B cell (primary cell): ENCODE measurements around the gene GASK1A. TPM values are rescaled to one million over a fixed set of nuclear protein-coding genes. Genes with fewer than 3 reads are reported as not detected.

Experiments
- ATAC-seq: fragments of 200-7000 bp; cut with Tn5 transposase; one replicate; pipeline ENCODE4 v1.10.0; 2021; ENCODE audit warnings: low read depth, mild to moderate bottlenecking, moderate number of reproducible peaks, moderate library complexity
- CTCF ChIA-PET: fragments of 350-600 bp; sonication (Branson Sonifier 250); formaldehyde crosslinking; loops from one replicate; lab custom pipeline; 2021; ENCODE audit warnings: antibody characterized with exemption, inconsistent platforms; lab: Charles Lee
- POLR2A ChIA-PET: fragments of 350-600 bp; sonication (Branson Sonifier 250); formaldehyde crosslinking; loops from one replicate; lab custom pipeline; 2021; ENCODE audit warnings: antibody characterized with exemption; lab: Charles Lee
- DNase-seq: peaks from one replicate; pipeline ENCODE4 v3.0.0; 2013
- H2AFZ ChIP-seq: 2 replicates; pipeline ENCODE4 v1.6.1; 2012; ENCODE audit warnings: mild to moderate bottlenecking, low read depth, low read length; ENCODE audit not compliant: insufficient read depth, poor library complexity, severe bottlenecking
- H3K27ac ChIP-seq, 2 donors: 1 replicate in 1 of 2; 2 replicates in 1 of 2; pipeline ENCODE4 v1.5.1; 2012 to 2013; ENCODE audit warnings: low read length in 2 of 2, mild to moderate bottlenecking in 2 of 2, moderate library complexity in 1 of 2
- H3K27me3 ChIP-seq, 4 experiments: fragments of 200-600 bp in 1 of 4; sonication (generic) in 1 of 4; replicated peaks in 1 of 4; 1 replicate in 2 of 4; 2 replicates in 2 of 4; pipeline versions ENCODE4 v1.6.1 to v1.7.0; 2013 to 2016; ENCODE audit warnings: low read length in 3 of 4, mild to moderate bottlenecking in 2 of 4, mixed read lengths in 1 of 4, moderate library complexity in 1 of 4; ENCODE audit not compliant: insufficient read depth in 4 of 4, control insufficient read depth in 3 of 4; ENCODE audit errors: control extremely low read depth in 1 of 4
- H3K36me3 ChIP-seq, 2 experiments: replicated peaks in 1 of 2; 1 replicate in 1 of 2; 2 replicates in 1 of 2; pipeline versions ENCODE4 v1.6.1 to v1.7.1; 2013; ENCODE audit warnings: low read length in 1 of 2; ENCODE audit not compliant: insufficient read depth in 2 of 2, control insufficient read depth in 1 of 2; ENCODE audit errors: control extremely low read depth in 1 of 2, extremely low read depth in 1 of 2
- H3K4me1 ChIP-seq, 2 donors: fragments of 200-600 bp in 1 of 2; sonication (generic) in 1 of 2; 1 replicate in 1 of 2; 2 replicates in 1 of 2; pipeline versions ENCODE4 v1.5.1 to v1.6.1; 2013 to 2017; ENCODE audit warnings: low read length in 2 of 2; ENCODE audit not compliant: control insufficient read depth in 2 of 2, insufficient read depth in 2 of 2
- H3K4me2 ChIP-seq: replicated peaks from 2 replicates; pipeline ENCODE3; 2012; ENCODE audit warnings: mild to moderate bottlenecking, low read depth, low read length; ENCODE audit not compliant: poor library complexity, severe bottlenecking
- H3K4me3 ChIP-seq, 5 experiments: fragments of 200-600 bp in 1 of 5; sonication (generic) in 1 of 5; 1 replicate in 3 of 5; 2 replicates in 2 of 5; pipeline versions ENCODE4 v1.5.1 to v1.7.0; 2011 to 2016; ENCODE audit warnings: low read length in 4 of 5, mild to moderate bottlenecking in 4 of 5, low read depth in 2 of 5, control low read depth in 1 of 5, moderate library complexity in 1 of 5; ENCODE audit not compliant: insufficient read depth in 1 of 5; ENCODE audit errors: control extremely low read depth in 1 of 5, extremely low read depth in 1 of 5
- H3K79me2 ChIP-seq: fragments of 200-600 bp; sonication (generic); one replicate; pipeline ENCODE4 v1.6.0; 2016; ENCODE audit warnings: low read length; ENCODE audit not compliant: control insufficient read depth, insufficient read depth
- H3K9ac ChIP-seq: fragments of 200-600 bp; sonication (generic); 2 replicates; pipeline ENCODE4 v1.6.1; 2017; ENCODE audit warnings: mild to moderate bottlenecking, low read length, moderate library complexity
- H3K9me3 ChIP-seq, 3 donors: one replicate each; pipeline versions ENCODE4 v1.6.1 to v1.7.1; 2013; ENCODE audit warnings: low read length in 2 of 3; ENCODE audit not compliant: control insufficient read depth in 2 of 3, insufficient read depth in 1 of 3; ENCODE audit errors: control extremely low read depth in 1 of 3
- H4K20me1 ChIP-seq: 2 replicates; pipeline ENCODE4 v1.6.0; 2012; ENCODE audit warnings: mild to moderate bottlenecking, low read length; ENCODE audit not compliant: insufficient read depth, control insufficient read depth, poor library complexity, severe bottlenecking
- H3K27ac Mint-ChIP-seq: one replicate; pipeline ENCODE4 v1.8.0; 2021; ENCODE audit warnings: mixed read lengths
- H3K27me3 Mint-ChIP-seq: one replicate; pipeline ENCODE4 v1.8.0; 2021; ENCODE audit warnings: mixed read lengths
- H3K4me1 Mint-ChIP-seq: one replicate; pipeline ENCODE4 v1.8.0; 2021; ENCODE audit warnings: mixed read lengths
- H3K4me3 Mint-ChIP-seq: one replicate; pipeline ENCODE4 v1.8.0; 2021; ENCODE audit warnings: mixed read lengths
- H3K9me3 Mint-ChIP-seq: one replicate; pipeline ENCODE4 v1.8.0; 2022; ENCODE audit warnings: mixed read lengths; ENCODE audit not compliant: insufficient read depth
- CTCF ChIP-seq: fragments of 200-600 bp; IDR thresholded peaks from one replicate; pipeline ENCODE4 v1.8.0; 2022; ENCODE audit warnings: antibody characterized with exemption, mild to moderate bottlenecking
- EZH2 ChIP-seq: IDR thresholded peaks from 2 replicates; pipeline ENCODE4 v1.6.1; 2012; ENCODE audit warnings: borderline replicate concordance, low read depth, mild to moderate bottlenecking, moderate library complexity, low read length; ENCODE audit not compliant: insufficient read depth, poor library complexity, severe bottlenecking
- WGBS: methylation state at CpG from one replicate; pipeline ENCODE4 v1.1.5; 2013; ENCODE audit warnings: missing lambda C conversion rate; ENCODE audit not compliant: insufficient coverage; 5-methylcytosine and 5-hydroxymethylcytosine counted together
- intact Hi-C: fragments of 100-400 bp; cut with micrococcal nuclease; formaldehyde crosslinking; loops from one replicate; pipeline ENCODE4 v1.10.0; 2022
- polyA plus RNA-seq: library from polyadenylated mRNA; depleted of rRNA; stranded (reverse); fragments of >200 nt; gene quantifications from 2 replicates; pipeline ENCODE4 v1.2.3, GENCODE V29; 2012
- total RNA-seq, 2 donors: library from RNA; stranded (reverse); fragments of 120-200 nt in 1 of 2; gene quantifications; 1 replicate in 1 of 2; 2 replicates in 1 of 2; pipeline versions ENCODE4 v1.2.3 to v1.2.4, GENCODE V29; 2013 to 2022

GASK1A gene
- total and polyA plus RNA-seq, 2 donors (not counting 1 experiment from before 2014, with no cell fraction given) = not detected

- no peak overlapping the region for H3K27ac ChIP-seq
- WGBS = 94% methylated on average over 3 of the region's 5 CpGs
- peaks cover 7% of the 10 kb centered on the region for H3K4me1 Mint-ChIP-seq
- TF ChIP-seq CTCF (no peak), EZH2 (no peak)
- CTCF ChIA-PET = no interaction called here
- no peaks in the 10 kb centered on the region for H3K9me3 Mint-ChIP-seq
- H3K4me1 ChIP-seq = no peaks in the 10 kb centered on the region
- H3K9me3 ChIP-seq = no peaks in the 10 kb centered on the region
- H2AFZ ChIP-seq = no peak overlapping the region
- no peaks in the 10 kb centered on the region for H3K27me3 Mint-ChIP-seq
- no peak overlapping the region for H3K4me2 ChIP-seq
- intact Hi-C loops = no loop called here
- no peak for DNase-seq
- no peak overlapping the region for H3K27ac Mint-ChIP-seq
- peaks cover 2% of the 10 kb centered on the region for H3K79me2 ChIP-seq
- no peaks in the 10 kb centered on the region for H3K36me3 ChIP-seq
- POLR2A ChIA-PET = no interaction called here
- ATAC-seq = no peak
- no peak overlapping the region for H3K4me3 ChIP-seq
- no peaks in the 10 kb centered on the region for H4K20me1 ChIP-seq
- H3K27me3 ChIP-seq = no peaks in the 10 kb centered on the region
- H3K4me3 Mint-ChIP-seq = no peak overlapping the region
- H3K9ac ChIP-seq = no peak overlapping the region
Measured at GRCh38 chr3:43095370-43095769, 116.3 kb downstream of the GASK1A start.

GRCh38 chr3:43096761-43097160 is 117.7 kb downstream of the GASK1A start:
- no peaks in the 10 kb centered on the region for H3K27me3 Mint-ChIP-seq
- Histone ChIP-seq H3K36me3 (no peaks in the 10 kb centered on the region), H3K4me2 (no peak overlapping the region), H2AFZ (no peak overlapping the region), H3K4me1 (no peaks in the 10 kb centered on the region), H4K20me1 (no peaks in the 10 kb centered on the region), H3K79me2 (peaks cover 2% of the 10 kb centered on the region), H3K9ac (no peak overlapping the region), H3K27ac (no peak overlapping the region), H3K27me3 (no peaks in the 10 kb centered on the region), H3K9me3 (no peaks in the 10 kb centered on the region), H3K4me3 (no peak overlapping the region)
- H3K9me3 Mint-ChIP-seq = no peaks in the 10 kb centered on the region
- H3K4me1 Mint-ChIP-seq = peaks cover 2% of the 10 kb centered on the region
- intact Hi-C loops = no loop called here
- ATAC-seq = no peak
- ChIA-PET CTCF (no interaction called here), POLR2A (no interaction called here)
- 94% methylated on average over 3 of the region's 3 CpGs for WGBS
- H3K4me3 Mint-ChIP-seq = no peak overlapping the region
- TF ChIP-seq EZH2 = no peak
- no peak for TF ChIP-seq CTCF
- DNase-seq = no peak
- no peak overlapping the region for H3K27ac Mint-ChIP-seq
